CD4-positive, alpha-beta T cell treated with Interleukin-12 subunit alpha and Interleukin-12 subunit beta, for 1 hour (primary cell): Measurements from ENCODE around the gene MIGA2.
"Not testable (repeated sequence)": the region's sequence is repeated elsewhere in the genome, so short reads cannot be mapped to it uniquely, and the experiment has no call there.

Experiments
- DNase-seq: peaks from one replicate; pipeline ENCODE4 v3.0.0-alpha.2; 2020

MIGA2 gene

GRCh38 chr9:129011761-129012181 lies 24.7 kb upstream of the MIGA2 start:
- DNase-seq = no peak

- no peak for DNase-seq
Measured at GRCh38 chr9:129012343-129012742, 24.1 kb upstream of the MIGA2 start.

- DNase-seq = no peak
Measured at GRCh38 chr9:129012893-129013448, 23.5 kb upstream of the MIGA2 start.

- no peak for DNase-seq
Measured at GRCh38 chr9:129013674-129014073, 22.8 kb upstream of the MIGA2 start.

- DNase-seq = no peak
Measured at GRCh38 chr9:129014124-129014523, 22.3 kb upstream of the MIGA2 start.

- DNase-seq = no peak
Measured at GRCh38 chr9:129014608-129015007, 21.8 kb upstream of the MIGA2 start.

GRCh38 chr9:129021091-129021490 lies 15.3 kb upstream of the MIGA2 start:
- DNase-seq = no peak

GRCh38 chr9:129022037-129022436 lies 14.4 kb upstream of the MIGA2 start:
- DNase-seq = no peak

GRCh38 chr9:129023036-129023907 lies 13.2 kb upstream of the MIGA2 start:
- DNase-seq = no peak

- no peak for DNase-seq
Measured at GRCh38 chr9:129023908-129024233, 12.6 kb upstream of the MIGA2 start.

- no peak for DNase-seq
Measured at GRCh38 chr9:129026442-129027223, 9.8 kb upstream of the MIGA2 start.

- no peak for DNase-seq
Measured at GRCh38 chr9:129027224-129027684, 9.2 kb upstream of the MIGA2 start.

GRCh38 chr9:129027685-129028191 lies 8.7 kb upstream of the MIGA2 start:
- DNase-seq = peak; percentile 83

- DNase-seq = peak; percentile 94
Measured at GRCh38 chr9:129028192-129028966, 8.0 kb upstream of the MIGA2 start, which contains the start of gene SH3GLB2. Gene SH3GLB2 (minus strand): TSS chr9:129028331. CDS start chr9:129028154, 177 bp downstream.

GRCh38 chr9:129030191-129030590 lies 6.2 kb upstream of the MIGA2 start:
- DNase-seq = no peak

- no peak for DNase-seq
Measured at GRCh38 chr9:129031514-129031913, 4.9 kb upstream of the MIGA2 start.

- DNase-seq = no peak
Measured at GRCh38 chr9:129032541-129033159, 3.8 kb upstream of the MIGA2 start.

- DNase-seq = no peak
Measured at GRCh38 chr9:129033216-129033615, 3.2 kb upstream of the MIGA2 start.

GRCh38 chr9:129035838-129036237 lies 588 bp upstream of the MIGA2 start:
- not testable (repeated sequence) for DNase-seq

- DNase-seq = no peak
Measured at GRCh38 chr9:129036923-129037766, 719 bp downstream of the MIGA2 start.

- no peak for DNase-seq
Measured at GRCh38 chr9:129037767-129038098, 1.3 kb downstream of the MIGA2 start.
